ENCODE results near the gene SLC37A1.

SLC37A1 gene

GRCh38 chr21:42607525-42608102 is 94.0 kb downstream of the SLC37A1 start:
- POLR2A ChIA-PET (ENCODE audit: low non-redundant PET) = interaction anchor here (0.7 kb wide), 1 partner anchor 619 kb away, joined by 5 read pairs; no protein-coding TSS in a partner anchor
- no peak overlapping the region for H3K27ac ChIP-seq
- no peak for DNase-seq (ENCODE audit: low spot score)
- TF ChIP-seq CTCF (conservative IDR thresholded peaks at IDR 0.05; ENCODE audit: low read depth) = no peak
- CTCF ChIA-PET = interaction anchor here (0.5 to 0.9 kb wide), 2 partner anchors 14 to 265 kb away, joined by 5 to 8 read pairs; no protein-coding TSS in a partner anchor

- H3K27ac ChIP-seq = no peak overlapping the region
- DNase-seq (ENCODE audit: low spot score) = no peak
- ChIA-PET POLR2A (ENCODE audit: low non-redundant PET) (no interaction called here), CTCF (no interaction called here)
- no peak for TF ChIP-seq CTCF (conservative IDR thresholded peaks at IDR 0.05; ENCODE audit: low read depth)
Observed at GRCh38 chr21:42608446-42608845, 94.8 kb downstream of the SLC37A1 start.

- DNase-seq (ENCODE audit: low spot score) = no peak
- H3K27ac ChIP-seq = no peak overlapping the region
- TF ChIP-seq CTCF (conservative IDR thresholded peaks at IDR 0.05; ENCODE audit: low read depth) = no peak
- ChIA-PET POLR2A (ENCODE audit: low non-redundant PET) (no interaction called here), CTCF (no interaction called here)
Observed at GRCh38 chr21:42609811-42610210, 96.2 kb downstream of the SLC37A1 start.

- ChIA-PET CTCF (interaction anchor here (0.6 to 0.8 kb wide), 2 partner anchors 13 to 31 kb away, joined by 4 to 5 read pairs; no protein-coding TSS in a partner anchor), POLR2A (ENCODE audit: low non-redundant PET) (no interaction called here)
- no peak for TF ChIP-seq CTCF (conservative IDR thresholded peaks at IDR 0.05; ENCODE audit: low read depth)
- H3K27ac ChIP-seq = no peak overlapping the region
- no peak for DNase-seq (ENCODE audit: low spot score)
Observed at GRCh38 chr21:42611852-42612251, 98.2 kb downstream of the SLC37A1 start.

- no peak for DNase-seq (ENCODE audit: low spot score)
- no peak overlapping the region for H3K27ac ChIP-seq
- TF ChIP-seq CTCF (conservative IDR thresholded peaks at IDR 0.05; ENCODE audit: low read depth) = no peak
- ChIA-PET POLR2A (ENCODE audit: low non-redundant PET) (interaction anchor here (0.8 kb wide), 1 partner anchor 130 kb away, joined by 3 read pairs; no protein-coding TSS in a partner anchor), CTCF (interaction anchor here (0.6 to 0.8 kb wide), 2 partner anchors 19 to 31 kb away, joined by 3 to 4 read pairs; no protein-coding TSS in a partner anchor)
Observed at GRCh38 chr21:42612390-42612789, 98.7 kb downstream of the SLC37A1 start.

GRCh38 chr21:42613756-42614155 is 100.1 kb downstream of the SLC37A1 start:
- DNase-seq (ENCODE audit: low spot score) = no peak
- ChIA-PET POLR2A (ENCODE audit: low non-redundant PET) (no interaction called here), CTCF (no interaction called here)
- H3K27ac ChIP-seq = no peak overlapping the region
- no peak for TF ChIP-seq CTCF (conservative IDR thresholded peaks at IDR 0.05; ENCODE audit: low read depth)

All from RWPE1 (cell line).